Mesenteric fat pad (tissue), 1 donor: ENCODE data around the gene AFG1L. TPM values are rescaled to one million over a fixed set of nuclear protein-coding genes. Genes with fewer than 3 reads are reported as not detected.

Source experiments
- DNase-seq: peaks from one replicate; pipeline ENCODE4 v3.0.0-alpha.2; 2020; ENCODE audit warnings: low spot score
- total RNA-seq: library from RNA; stranded (reverse); fragmentation: NEBNext Ultra II Directional; extraction: Animal tissue kit (Norgen Biotek cat#: 25700); gene quantifications from one replicate; pipeline ENCODE4 v1.2.1, GENCODE V29; 2021
- donor health status: DM: yes; HTN: yes; CAD: no.

Gene AFG1L
- total RNA-seq, 1 donor from 2014 or later: 7.0 TPM

DNA sequence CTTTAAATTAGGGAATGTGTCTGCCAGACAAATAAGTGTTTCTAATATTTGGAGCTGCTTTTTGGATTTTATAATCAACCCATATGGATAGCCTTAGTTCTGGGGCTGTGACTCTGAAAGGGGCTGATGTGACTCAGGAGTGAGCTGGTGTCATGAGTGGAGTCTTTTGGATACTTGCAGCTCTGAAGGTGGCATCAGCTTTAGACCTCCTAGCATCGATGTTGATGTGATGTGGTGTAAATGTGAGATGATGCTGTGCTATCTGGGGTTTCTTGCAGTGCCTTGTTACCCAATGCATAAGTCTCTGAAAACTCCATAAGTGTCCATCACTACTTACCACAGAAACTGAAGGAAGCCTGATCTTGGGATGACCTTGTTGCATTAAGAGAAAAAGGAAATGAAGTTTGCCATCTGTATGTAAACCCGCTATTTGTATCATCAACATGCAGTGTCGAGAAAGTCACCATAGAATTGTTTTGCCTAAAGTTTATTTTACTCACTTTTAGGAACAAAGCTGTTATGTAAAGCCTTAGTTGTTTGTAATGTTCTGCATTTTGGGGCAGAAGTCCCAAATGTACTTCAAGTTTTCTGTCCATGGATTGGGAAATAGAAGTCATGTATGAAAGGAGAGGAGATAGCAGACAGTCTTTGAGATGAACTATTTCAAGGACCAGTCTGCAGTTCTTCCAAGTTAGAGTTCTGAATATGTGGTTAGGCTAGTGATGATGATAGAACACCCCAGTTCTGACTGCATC, 273.9 kb downstream of the AFG1L start:
- DNase-seq: no peak

DNA sequence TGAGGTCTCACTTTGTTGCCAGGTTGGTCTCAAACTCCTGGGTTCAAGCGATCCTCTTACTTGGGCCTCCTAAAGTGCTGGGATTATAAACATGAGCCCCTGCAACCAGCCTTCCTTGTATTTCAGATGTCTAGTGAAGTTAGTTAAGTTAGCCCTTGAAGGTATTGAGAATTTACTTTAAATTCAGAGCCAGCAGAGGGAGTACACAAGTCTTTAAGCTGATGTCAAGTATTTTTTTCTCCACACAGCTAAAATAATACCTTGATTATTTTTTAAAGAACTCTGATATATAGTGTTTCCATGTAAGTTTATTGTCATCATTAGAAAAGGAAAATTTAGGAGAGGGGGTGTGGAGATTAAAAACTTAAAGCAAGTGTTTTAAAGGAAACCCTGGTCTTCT, 275.7 kb downstream of the AFG1L start:
- no peak for DNase-seq

DNA sequence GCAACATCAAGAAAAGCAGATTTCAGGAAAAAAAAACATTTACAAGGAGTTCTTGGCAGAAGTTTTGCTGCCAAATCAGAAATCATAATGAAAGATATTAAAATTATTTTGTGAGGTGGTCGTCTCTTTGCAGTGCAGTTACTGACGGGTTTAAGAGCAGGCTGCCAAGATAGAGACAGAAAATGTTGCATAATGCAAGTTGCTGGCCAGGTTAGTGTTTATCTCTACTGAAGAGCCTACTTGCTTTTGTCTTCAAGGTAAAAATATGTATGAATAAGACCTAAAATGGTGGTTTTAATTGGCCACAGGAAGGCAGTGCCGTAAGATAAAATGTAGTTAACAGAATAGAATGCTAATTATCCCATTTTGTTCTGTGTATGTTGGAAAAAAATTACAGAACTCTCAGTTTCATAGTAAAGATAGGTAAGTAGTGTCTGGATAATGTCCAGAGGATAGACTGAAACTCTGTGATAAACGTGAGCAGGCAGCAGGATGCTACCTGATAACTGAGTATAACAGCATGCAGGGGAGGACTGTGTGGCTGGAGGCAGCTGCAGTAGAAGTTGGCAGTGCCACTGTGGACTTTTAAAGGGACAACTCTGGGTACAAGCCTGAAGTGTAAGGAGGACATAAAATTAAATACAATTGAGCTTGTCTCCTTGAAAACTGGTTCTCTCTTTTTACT, 279.7 kb downstream of the AFG1L start:
- DNase-seq: no peak

Other genes starting within 250 kb of the AFG1L start
- gene OSTM1, start 220.3 kb upstream of the AFG1L start, total RNA-seq: 106 TPM
- not detected for gene NR2E1, start 129.0 kb upstream of the AFG1L start, total RNA-seq
- 235 TPM for gene SNX3, start 34.0 kb upstream of the AFG1L start, total RNA-seq